Left ventricle myocardium inferior (tissue), 1 donor: Measurements from ENCODE around the gene ASNSD1. TPM values are rescaled to one million over a fixed set of nuclear protein-coding genes. Genes with fewer than 3 reads are reported as not detected.

Experiments used
- DNase-seq: peaks from one replicate; pipeline ENCODE4 v3.0.0-alpha.2; 2020
- H3K27ac ChIP-seq: fragments of 200-600 bp; replicated peaks from 2 replicates; pipeline ENCODE4 v1.8.0; 2021
- H3K27me3 ChIP-seq: fragments of 200-600 bp; 2 replicates; pipeline ENCODE4 v1.8.0; 2021; ENCODE audit warnings: low read depth
- H3K36me3 ChIP-seq: fragments of 200-600 bp; 2 replicates; pipeline ENCODE4 v1.8.0; 2021
- H3K4me1 ChIP-seq: fragments of 200-600 bp; 2 replicates; pipeline ENCODE4 v1.8.0; 2021
- H3K4me3 ChIP-seq: fragments of 200-600 bp; 2 replicates; pipeline ENCODE4 v1.8.0; 2021; ENCODE audit warnings: mild to moderate bottlenecking, moderate library complexity
- H3K9me3 ChIP-seq: fragments of 200-600 bp; replicated peaks from 2 replicates; pipeline ENCODE4 v1.8.0; 2021
- CTCF ChIP-seq: fragments of 200-600 bp; IDR thresholded peaks from 2 replicates; pipeline ENCODE4 v1.8.0; 2021; ENCODE audit warnings: antibody characterized with exemption, mild to moderate bottlenecking, borderline replicate concordance
- intact Hi-C: fragments of 100-400 bp; cut with micrococcal nuclease; formaldehyde crosslinking; loops from one replicate; pipeline ENCODE4 v1.11.0; 2022
- total RNA-seq: library from RNA; stranded (reverse); fragmentation: NEBNext Ultra II Directional; extraction: Animal tissue kit (Norgen Biotek cat#: 25700); gene quantifications from one replicate; pipeline ENCODE4 v1.2.1, GENCODE V29; 2021
- donor health status: DM: no; HTN: yes; CAD: no; lungs with severe emphysema.

The ASNSD1 gene
- total RNA-seq, 1 donor from 2014 or later: 31.6 TPM

DNA sequence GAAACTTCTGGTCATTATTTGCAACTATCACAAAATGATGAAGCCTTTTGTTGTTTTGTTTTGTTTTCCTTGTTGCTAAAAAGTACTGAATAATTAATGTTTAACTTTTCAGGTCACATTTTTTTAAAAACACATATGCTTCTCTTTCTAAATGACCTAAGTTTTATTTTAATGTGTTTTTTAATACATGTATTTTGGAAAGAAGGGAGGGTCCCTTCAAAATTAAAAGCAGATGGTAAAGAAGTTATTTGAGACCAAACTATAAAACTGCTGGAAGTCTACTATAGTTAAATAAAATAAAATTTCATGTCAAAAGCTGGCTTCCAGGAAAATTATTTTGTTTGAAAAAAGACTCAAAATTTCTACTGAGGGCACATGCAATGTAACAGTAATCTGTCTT is 39.5 kb upstream of the ASNSD1 start:
- Histone ChIP-seq H3K36me3 (no peaks in the 10 kb centered on the region), H3K27me3 (no peaks in the 10 kb centered on the region), H3K4me1 (no peaks in the 10 kb centered on the region), H3K4me3 (no peak overlapping the region), H3K9me3 (no peaks in the 10 kb centered on the region), H3K27ac (no peak overlapping the region)
- DNase-seq: no peak
- no peak for TF ChIP-seq CTCF
- intact Hi-C loops: loop anchor here (10.0 kb wide), 1 partner anchor 157 kb away; no protein-coding TSS in a partner anchor

- TF ChIP-seq CTCF: no peak
- Histone ChIP-seq H3K4me3 (no peak overlapping the region), H3K36me3 (no peaks in the 10 kb centered on the region), H3K9me3 (no peaks in the 10 kb centered on the region), H3K27me3 (no peaks in the 10 kb centered on the region), H3K4me1 (no peaks in the 10 kb centered on the region), H3K27ac (no peak overlapping the region)
- DNase-seq: no peak
- intact Hi-C loops: loop anchor here (10.0 kb wide), 1 partner anchor 158 kb away; no protein-coding TSS in a partner anchor
These were observed 38.2 kb upstream of the ASNSD1 start for GRCh38 chr2:189623049-189623448.

DNA sequence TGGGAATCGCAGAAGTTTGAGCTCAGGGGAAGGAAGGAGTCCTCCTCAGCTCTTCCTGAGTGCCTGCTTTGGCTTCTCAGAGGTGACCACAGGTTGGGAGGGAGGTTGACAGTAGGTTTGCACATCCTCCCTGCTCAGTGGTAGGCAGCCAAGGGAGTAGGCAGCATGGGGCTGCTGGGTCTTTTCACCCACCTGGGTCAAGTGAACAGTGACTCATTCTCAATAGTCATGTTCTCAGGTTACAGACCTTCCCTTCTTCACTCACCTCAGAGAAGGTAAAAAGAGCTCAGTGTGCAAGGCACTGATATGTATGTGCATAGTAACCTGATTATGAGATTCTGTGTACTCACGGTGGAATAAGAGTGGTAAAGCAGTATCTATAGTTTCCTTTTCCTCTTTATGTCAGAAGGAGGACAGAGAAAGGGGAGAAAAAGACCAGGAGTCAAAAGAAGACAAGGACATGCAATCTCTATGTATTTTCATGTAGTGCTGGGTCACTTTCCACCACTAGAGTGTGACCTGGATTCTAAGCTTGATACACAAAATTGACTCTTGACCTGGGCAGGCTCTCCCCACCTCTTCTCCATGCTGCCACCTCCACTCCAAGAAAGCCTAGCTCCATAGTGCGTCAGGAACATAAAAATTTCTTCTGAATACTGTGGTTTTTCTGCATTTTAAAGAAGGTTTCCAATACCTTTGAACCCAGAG is 36.5 kb upstream of the ASNSD1 start:
- no peaks in the 10 kb centered on the region for H3K36me3 ChIP-seq
- no peaks in the 10 kb centered on the region for H3K27me3 ChIP-seq

DNA sequence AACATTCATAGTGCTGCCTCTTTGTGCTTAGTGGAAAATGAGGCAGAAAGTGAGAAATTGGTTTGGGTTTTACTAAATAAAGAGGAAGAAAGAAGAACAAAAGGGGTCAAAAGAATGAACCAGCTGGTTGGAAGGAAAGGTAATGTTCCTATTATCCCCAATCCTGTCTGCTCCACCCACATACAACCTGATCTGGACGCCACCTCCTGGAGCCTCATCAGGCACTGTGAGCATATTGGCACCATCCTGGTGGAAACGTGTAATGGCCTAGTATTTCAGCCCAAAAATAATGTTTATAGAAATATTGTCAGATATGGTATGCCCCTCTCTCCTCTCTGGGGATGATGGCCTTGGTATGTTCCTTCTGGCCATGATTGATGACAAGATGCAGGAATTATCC is 35.6 kb upstream of the ASNSD1 start:
- Histone ChIP-seq H3K9me3 (no peaks in the 10 kb centered on the region), H3K27ac (no peak overlapping the region), H3K36me3 (no peaks in the 10 kb centered on the region), H3K4me1 (peaks cover 4% of the 10 kb centered on the region), H3K27me3 (no peaks in the 10 kb centered on the region), H3K4me3 (no peak overlapping the region)
- intact Hi-C loops: loop anchor here (10.0 kb wide), 1 partner anchor 161 kb away; no protein-coding TSS in a partner anchor
- TF ChIP-seq CTCF: no peak
- no peak for DNase-seq

More for the DNA sequence above, 36.5 kb upstream of the ASNSD1 start:
- Histone ChIP-seq H3K4me3 (no peak overlapping the region), H3K27ac (no peak overlapping the region), H3K9me3 (no peaks in the 10 kb centered on the region), H3K4me1 (peaks cover 4% of the 10 kb centered on the region)
- DNase-seq: no peak
- intact Hi-C loops: loop anchor here (10.0 kb wide), 1 partner anchor 160 kb away; no protein-coding TSS in a partner anchor
- no peak for TF ChIP-seq CTCF

DNA sequence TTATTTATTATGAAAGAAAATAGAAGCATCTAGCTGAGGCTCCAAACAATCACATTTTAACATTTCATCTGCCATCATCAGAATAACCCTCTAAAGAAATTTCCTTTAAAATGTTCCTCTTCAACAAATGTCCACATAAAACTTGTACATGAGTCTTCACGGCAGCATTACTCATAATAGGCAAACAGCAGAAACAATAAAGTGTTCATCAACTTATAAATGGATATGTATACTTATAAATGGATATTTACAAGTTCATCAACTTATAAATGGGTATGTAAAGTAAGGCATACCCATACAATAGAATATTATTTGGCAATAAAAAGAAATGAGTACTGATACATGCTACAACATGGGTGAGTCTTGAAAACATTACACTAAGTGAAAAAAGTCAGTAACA is 33.5 kb upstream of the ASNSD1 start:
- Histone ChIP-seq H3K9me3 (no peaks in the 10 kb centered on the region), H3K36me3 (no peaks in the 10 kb centered on the region), H3K27me3 (no peaks in the 10 kb centered on the region), H3K27ac (no peak overlapping the region), H3K4me1 (peaks cover 4% of the 10 kb centered on the region), H3K4me3 (no peak overlapping the region)
- no peak for DNase-seq
- intact Hi-C loops: loop anchor here (10.0 kb wide), 1 partner anchor 163 kb away; no protein-coding TSS in a partner anchor
- no peak for TF ChIP-seq CTCF
